BLaER1 (cell line): ENCODE measurements around the gene CHTF18.
A peak's percentile ranks its signal among the peaks of the same experiment; 100 is the strongest.

Source experiments
- H3K27ac ChIP-seq: shearing (Covaris generic); formaldehyde crosslinking; 2 replicates; pipeline ENCODE4 v1.8.1; 2022
- H3K27me3 ChIP-seq: shearing (Covaris generic); formaldehyde crosslinking; 2 replicates; pipeline ENCODE4 v1.8.1; 2022
- H3K36me3 ChIP-seq: shearing (Covaris generic); formaldehyde crosslinking; 2 replicates; pipeline ENCODE4 v1.8.1; 2022
- H3K4me1 ChIP-seq: shearing (Covaris generic); formaldehyde crosslinking; 2 replicates; pipeline ENCODE4 v1.8.1; 2022
- H3K4me2 ChIP-seq: shearing (Covaris generic); formaldehyde crosslinking; 2 replicates; pipeline ENCODE4 v1.8.1; 2022
- H3K4me3 ChIP-seq: shearing (Covaris generic); formaldehyde crosslinking; 2 replicates; pipeline ENCODE4 v1.8.1; 2022
- H3K9ac ChIP-seq: shearing (Covaris generic); formaldehyde crosslinking; 2 replicates; pipeline ENCODE4 v1.8.1; 2022
- H3K9me3 ChIP-seq: shearing (Covaris generic); formaldehyde crosslinking; 2 replicates; pipeline ENCODE4 v1.8.1; 2022
- H4K20me1 ChIP-seq: shearing (Covaris generic); formaldehyde crosslinking; 2 replicates; pipeline ENCODE4 v1.8.1; 2022
- Cebpa-rat ChIP-seq: shearing (Covaris generic); IDR thresholded peaks from 2 replicates; pipeline ENCODE4 v1.8.1; 2022

Gene CHTF18

GRCh38 chr16:782766-783403 lies 5.5 kb upstream of the CHTF18 start:
- no peak for TF ChIP-seq Cebpa-rat
- H3K9me3 ChIP-seq = no peaks in the 10 kb centered on the region
- no peak overlapping the region for H3K9ac ChIP-seq
- no peaks in the 10 kb centered on the region for H3K27me3 ChIP-seq
- H3K27ac ChIP-seq = no peak overlapping the region
- no peak overlapping the region for H3K4me3 ChIP-seq
- H3K36me3 ChIP-seq = peaks cover 32% of the 10 kb centered on the region
- peaks cover 71% of the 10 kb centered on the region for H3K4me1 ChIP-seq
- H4K20me1 ChIP-seq = peaks cover 41% of the 10 kb centered on the region
- peak overlapping the region; percentile 79 for H3K4me2 ChIP-seq

- H3K4me2 ChIP-seq = peak overlapping the region; percentile 79
- H3K27ac ChIP-seq = no peak overlapping the region
- no peak overlapping the region for H3K4me3 ChIP-seq
- no peaks in the 10 kb centered on the region for H3K27me3 ChIP-seq
- no peak for TF ChIP-seq Cebpa-rat
- H4K20me1 ChIP-seq = peaks cover 43% of the 10 kb centered on the region
- peaks cover 32% of the 10 kb centered on the region for H3K36me3 ChIP-seq
- H3K9ac ChIP-seq = no peak overlapping the region
- H3K4me1 ChIP-seq = peaks cover 64% of the 10 kb centered on the region
- H3K9me3 ChIP-seq = no peaks in the 10 kb centered on the region
Observed at GRCh38 chr16:783404-784161, 4.8 kb upstream of the CHTF18 start.

GRCh38 chr16:784431-784830 lies 4.0 kb upstream of the CHTF18 start:
- Histone ChIP-seq H3K27me3 (no peaks in the 10 kb centered on the region), H3K9me3 (no peaks in the 10 kb centered on the region), H3K36me3 (peaks cover 32% of the 10 kb centered on the region), H3K27ac (no peak overlapping the region), H3K4me1 (peaks cover 64% of the 10 kb centered on the region), H4K20me1 (peaks cover 52% of the 10 kb centered on the region), H3K4me3 (no peak overlapping the region), H3K4me2 (no peak overlapping the region), H3K9ac (no peak overlapping the region)
- no peak for TF ChIP-seq Cebpa-rat

- Histone ChIP-seq H3K4me2 (peak overlapping the region; percentile 64), H3K9ac (no peak overlapping the region), H4K20me1 (peaks cover 66% of the 10 kb centered on the region), H3K4me1 (peaks cover 70% of the 10 kb centered on the region), H3K9me3 (no peaks in the 10 kb centered on the region), H3K27ac (no peak overlapping the region), H3K27me3 (no peaks in the 10 kb centered on the region), H3K36me3 (peaks cover 47% of the 10 kb centered on the region), H3K4me3 (no peak overlapping the region)
- no peak for TF ChIP-seq Cebpa-rat
Observed at GRCh38 chr16:785563-786535, 2.6 kb upstream of the CHTF18 start.

- Histone ChIP-seq H3K27ac (peak overlapping the region; percentile 89), H3K4me3 (peak overlapping the region; percentile 96), H3K4me1 (peaks cover 66% of the 10 kb centered on the region), H3K27me3 (no peaks in the 10 kb centered on the region), H4K20me1 (peaks cover 71% of the 10 kb centered on the region), H3K9me3 (no peaks in the 10 kb centered on the region), H3K4me2 (peak overlapping the region; percentile 95), H3K9ac (peak overlapping the region; percentile 94), H3K36me3 (peaks cover 63% of the 10 kb centered on the region)
- TF ChIP-seq Cebpa-rat = no peak
Observed at GRCh38 chr16:787321-787966, 976 bp upstream of the CHTF18 start.

GRCh38 chr16:787978-788398 lies 432 bp upstream of the CHTF18 start, which contains the start of gene RPUSD1:
Gene RPUSD1, minus strand, starts transcription at chr16:788381. Its CDS starts 644 bp downstream, at chr16:787737.
- Histone ChIP-seq H3K9me3 (no peaks in the 10 kb centered on the region), H3K4me3 (peak within 1 kb of the TSS; percentile 96), H3K36me3 (peaks cover 68% of the 10 kb centered on the region), H3K27ac (peak within 1 kb of the TSS; percentile 89), H4K20me1 (peaks cover 71% of the 10 kb centered on the region), H3K27me3 (no peaks in the 10 kb centered on the region), H3K4me2 (peak within 1 kb of the TSS; percentile 97), H3K4me1 (peaks cover 60% of the 10 kb centered on the region), H3K9ac (peak within 1 kb of the TSS; percentile 94)
- TF ChIP-seq Cebpa-rat = no peak

GRCh38 chr16:789191-789850 lies 901 bp downstream of the CHTF18 start:
- Histone ChIP-seq H3K4me1 (peaks cover 47% of the 10 kb centered on the region), H3K4me2 (peak overlapping the region; percentile 97), H3K27ac (peak overlapping the region; percentile 83; the same call in 1 of the 2 replicates), H3K9me3 (no peaks in the 10 kb centered on the region), H3K36me3 (peaks cover 78% of the 10 kb centered on the region), H3K27me3 (no peaks in the 10 kb centered on the region), H4K20me1 (peaks cover 70% of the 10 kb centered on the region), H3K9ac (peak overlapping the region; percentile 88), H3K4me3 (peak overlapping the region; percentile 93)
- no peak for TF ChIP-seq Cebpa-rat

- Histone ChIP-seq H3K4me1 (peaks cover 41% of the 10 kb centered on the region), H3K4me3 (no peak overlapping the region), H3K27me3 (no peaks in the 10 kb centered on the region), H3K4me2 (peak overlapping the region; percentile 97), H3K9me3 (no peaks in the 10 kb centered on the region), H3K36me3 (peaks cover 78% of the 10 kb centered on the region), H4K20me1 (peaks cover 69% of the 10 kb centered on the region), H3K9ac (peak overlapping the region; percentile 88; the same call in 1 of the 2 replicates), H3K27ac (no peak overlapping the region)
- no peak for TF ChIP-seq Cebpa-rat
Observed at GRCh38 chr16:790086-790485, 1.7 kb downstream of the CHTF18 start.
